ENCODE data around the gene NPIPA8. TPM values are rescaled to one million over a fixed set of nuclear protein-coding genes. Genes with fewer than 3 reads are reported as not detected.
"Not testable (repeated sequence)": the region's sequence is repeated elsewhere in the genome, so short reads cannot be mapped to it uniquely, and the experiment has no call there.

The NPIPA8 gene
- not detected in 2 replicates for total RNA-seq (2014; rRNA removed; shearing (Covaris generic))
- polyA plus RNA-seq (2015; cell fraction: cytosol; rRNA removed), result not detected in 2 replicates
- not detected in 2 replicates for polyA plus RNA-seq (2015; cell fraction: nucleus; rRNA removed)

DNA sequence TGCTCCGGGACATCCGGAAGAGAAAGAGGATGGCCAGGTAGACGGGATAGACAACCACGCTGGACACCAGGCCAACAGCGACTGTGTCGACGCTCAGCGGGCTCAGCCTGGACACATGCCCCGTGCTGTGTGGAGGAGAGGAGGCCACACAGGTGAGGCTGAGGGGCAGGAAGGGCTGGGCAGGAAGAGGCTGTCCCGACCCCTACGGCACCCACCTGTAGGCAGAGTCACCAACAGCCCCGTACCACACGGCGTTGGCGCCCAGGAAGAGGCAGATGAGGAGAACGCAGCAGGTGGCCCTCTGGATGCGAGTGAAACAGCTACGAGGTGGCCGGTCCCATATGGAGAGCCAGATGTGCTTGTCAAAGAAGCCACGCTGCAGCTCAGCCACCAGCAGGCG is at the start of gene NPIPA8:
Gene NPIPA8, minus strand, starts transcription at position 101 of the 400 bp plus-strand sequence. CDS start 4,074 bp downstream, outside the sequence.
- in situ Hi-C loops (cut with HindIII; ENCODE audit: low pct_unique_long_range_greater_than_20kb, low sequenced_read_pairs); DNase-seq (ENCODE audit: low read depth, low spot score): not testable (repeated sequence)

DNA sequence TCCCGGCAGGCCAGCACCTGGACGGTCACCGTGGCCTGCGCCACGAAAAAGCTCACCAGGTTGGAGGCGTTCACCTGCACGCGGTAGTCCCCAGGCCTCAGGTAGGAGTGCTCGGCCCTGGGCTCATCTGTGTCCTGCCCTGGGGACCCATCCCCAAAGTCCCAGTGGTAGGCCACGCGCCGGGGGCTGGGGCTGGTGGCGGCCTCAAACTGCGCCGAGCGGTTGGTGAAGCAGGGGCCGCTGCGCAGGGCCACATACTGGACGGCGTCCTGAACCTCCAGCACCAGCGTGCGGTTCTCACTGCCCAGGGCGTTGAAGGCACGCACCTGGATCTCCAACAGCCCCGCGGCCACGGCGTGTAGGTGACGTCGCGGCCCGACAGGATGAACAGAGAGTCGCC is 48.7 kb upstream of the NPIPA8 start:
- in situ Hi-C loops (cut with HindIII; ENCODE audit: low pct_unique_long_range_greater_than_20kb, low sequenced_read_pairs); DNase-seq (ENCODE audit: low read depth, low spot score): not testable (repeated sequence)

DNA sequence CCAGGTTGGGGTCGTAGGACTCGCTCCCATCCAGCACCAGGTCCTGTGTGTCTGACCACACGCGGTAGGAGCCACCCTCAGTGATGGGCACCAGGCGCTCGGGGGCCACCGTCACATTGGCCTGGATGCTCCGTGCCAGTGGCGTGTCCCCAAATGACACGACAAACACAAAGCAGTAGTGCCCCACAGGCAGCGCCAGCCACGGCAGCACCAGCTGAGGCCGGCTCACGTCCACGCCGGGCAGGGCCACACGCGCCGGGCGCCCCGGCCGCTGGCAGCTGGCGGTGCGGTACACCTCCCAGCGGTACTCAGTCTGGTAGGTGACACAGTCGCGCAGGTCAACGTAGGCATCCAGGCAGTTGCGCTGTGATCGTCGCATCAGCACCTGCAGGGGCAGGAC is 48.3 kb upstream of the NPIPA8 start:
- in situ Hi-C loops (cut with HindIII; ENCODE audit: low pct_unique_long_range_greater_than_20kb, low sequenced_read_pairs); DNase-seq (ENCODE audit: low read depth, low spot score): not testable (repeated sequence)

DNA sequence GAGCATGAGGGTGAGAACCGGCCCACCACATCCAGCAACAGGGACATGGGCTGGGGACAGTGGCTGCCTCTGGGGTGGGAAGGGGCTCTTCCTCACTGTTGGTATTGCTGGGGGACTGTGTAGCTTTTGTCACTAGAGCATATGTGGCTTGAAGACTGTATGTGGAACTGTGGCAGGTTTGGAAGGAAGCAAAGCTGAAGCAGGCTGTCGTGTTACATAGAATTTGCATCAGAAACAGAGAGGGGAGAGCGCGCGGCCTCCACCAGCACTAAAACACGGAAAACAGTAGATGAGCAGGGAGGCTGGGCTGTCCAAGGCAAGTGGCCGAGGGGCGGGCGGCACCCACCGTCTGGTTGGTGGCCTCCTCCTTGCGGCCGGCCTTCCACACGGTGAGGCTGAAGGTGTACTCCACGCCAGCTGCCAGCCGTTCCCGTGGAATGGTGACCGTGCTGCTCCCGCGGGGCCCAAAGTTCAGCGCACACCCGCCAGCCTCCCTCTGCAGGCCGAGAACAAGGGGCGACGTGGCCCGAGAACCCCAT is 47.6 kb upstream of the NPIPA8 start:
- DNase-seq (ENCODE audit: low read depth, low spot score); in situ Hi-C loops (cut with HindIII; ENCODE audit: low pct_unique_long_range_greater_than_20kb, low sequenced_read_pairs): not testable (repeated sequence)

DNA sequence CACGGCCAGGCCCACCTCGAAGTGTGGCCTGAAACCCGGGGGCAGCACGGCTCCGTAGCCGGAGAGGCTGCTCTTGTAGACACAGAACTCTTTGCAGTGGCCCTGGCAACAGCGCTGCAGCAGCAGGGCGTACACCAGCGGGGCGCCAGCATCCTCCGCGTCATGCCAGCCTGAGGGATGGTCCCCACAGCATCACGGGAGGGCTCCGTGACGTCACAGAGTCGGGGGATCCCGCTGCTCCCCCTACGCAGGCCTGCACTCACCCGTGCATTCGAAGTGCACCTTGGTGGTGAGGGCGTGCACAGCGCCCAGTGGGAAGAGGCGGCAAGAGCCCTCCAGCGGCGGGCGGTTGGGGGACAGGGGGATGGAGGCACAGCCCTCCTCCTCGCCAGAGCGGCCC is 46.2 kb upstream of the NPIPA8 start:
- DNase-seq (ENCODE audit: low read depth, low spot score); in situ Hi-C loops (cut with HindIII; ENCODE audit: low pct_unique_long_range_greater_than_20kb, low sequenced_read_pairs): not testable (repeated sequence)

DNA sequence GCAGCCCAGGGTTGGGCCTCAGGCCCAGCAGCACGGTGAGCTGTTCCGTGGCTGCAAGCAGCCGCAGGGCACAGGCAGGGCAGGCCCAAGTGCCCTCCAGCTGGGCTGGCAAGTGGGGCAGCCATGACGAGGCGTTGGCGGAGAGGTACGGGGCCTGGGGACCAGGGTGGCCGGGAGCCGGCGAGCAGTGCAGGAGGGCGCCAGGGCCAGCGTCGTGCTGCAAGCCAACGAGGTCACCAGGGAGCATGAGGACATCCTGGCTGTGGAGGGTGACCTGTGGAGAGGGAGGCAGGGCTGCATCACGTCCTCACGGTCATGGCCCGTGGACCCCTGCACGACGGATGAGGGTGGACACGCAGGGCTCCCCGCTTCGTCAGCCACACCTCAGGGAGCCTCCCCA is 11.2 kb upstream of the NPIPA8 start:
- in situ Hi-C loops (cut with HindIII; ENCODE audit: low pct_unique_long_range_greater_than_20kb, low sequenced_read_pairs); DNase-seq (ENCODE audit: low read depth, low spot score): not testable (repeated sequence)

DNA sequence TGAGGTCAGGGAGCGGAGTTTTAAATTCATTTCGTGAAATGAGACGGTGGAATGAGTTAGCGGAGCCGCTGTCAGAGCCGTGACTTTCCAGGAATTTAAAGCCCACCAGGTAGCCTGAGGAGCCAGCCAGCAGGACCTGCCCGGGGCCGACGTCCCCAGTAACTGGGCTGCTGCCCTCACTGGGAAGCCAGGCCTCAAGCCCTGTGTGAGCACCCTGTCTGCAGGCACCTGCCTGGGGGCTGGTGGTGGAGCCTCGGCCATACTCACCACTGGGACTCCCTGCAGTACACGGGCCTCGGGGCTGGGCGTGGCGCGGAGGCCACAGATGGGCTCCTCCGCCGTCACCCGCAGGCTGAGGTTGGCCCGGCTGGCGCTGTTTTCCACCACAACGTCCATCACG is 10.5 kb upstream of the NPIPA8 start:
- in situ Hi-C loops (cut with HindIII; ENCODE audit: low pct_unique_long_range_greater_than_20kb, low sequenced_read_pairs); DNase-seq (ENCODE audit: low read depth, low spot score): not testable (repeated sequence)

DNA sequence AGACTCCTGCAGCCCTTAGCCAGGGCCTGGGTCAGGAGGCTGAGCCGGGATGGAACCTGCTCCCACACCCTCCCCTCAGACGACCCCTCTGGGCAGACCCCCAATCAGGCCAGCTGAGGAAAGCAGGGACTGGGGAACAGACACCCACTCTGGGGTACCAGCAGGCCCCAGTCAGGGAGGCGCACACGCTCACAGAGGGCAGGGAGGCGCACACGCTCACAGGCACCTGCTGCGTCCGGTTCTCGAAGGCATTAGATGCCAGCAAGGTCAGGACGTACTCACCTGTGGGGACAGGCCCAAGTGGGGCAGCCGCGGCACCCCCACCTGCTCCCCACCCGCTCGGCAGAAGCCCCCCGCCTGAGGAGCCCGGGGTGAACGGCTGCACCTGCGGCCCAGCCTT is 8.1 kb upstream of the NPIPA8 start:
- DNase-seq (ENCODE audit: low read depth, low spot score); in situ Hi-C loops (cut with HindIII; ENCODE audit: low pct_unique_long_range_greater_than_20kb, low sequenced_read_pairs): not testable (repeated sequence)

DNA sequence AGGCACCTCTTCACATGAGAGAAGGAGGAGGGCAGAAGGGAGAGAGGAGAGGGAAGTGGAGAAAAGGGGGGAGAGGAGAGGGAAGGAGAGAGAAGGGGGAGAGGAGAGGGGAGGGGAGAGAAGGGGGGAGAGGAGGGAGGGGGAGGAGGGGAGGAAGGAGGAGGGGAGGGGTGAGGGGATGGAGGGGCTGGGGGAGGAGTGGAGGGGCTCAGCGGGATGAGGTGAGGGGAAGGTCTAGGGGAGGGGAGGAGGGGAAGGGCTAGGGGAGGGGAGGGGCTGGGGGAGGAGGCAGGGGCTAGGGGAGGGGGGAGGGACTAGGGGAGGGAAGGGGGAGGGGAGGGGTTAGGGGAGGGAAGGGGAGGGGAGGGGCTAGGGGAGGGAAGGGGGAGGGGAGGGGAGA is 5.5 kb upstream of the NPIPA8 start:
- DNase-seq (ENCODE audit: low read depth, low spot score); in situ Hi-C loops (cut with HindIII; ENCODE audit: low pct_unique_long_range_greater_than_20kb, low sequenced_read_pairs): not testable (repeated sequence)

DNA sequence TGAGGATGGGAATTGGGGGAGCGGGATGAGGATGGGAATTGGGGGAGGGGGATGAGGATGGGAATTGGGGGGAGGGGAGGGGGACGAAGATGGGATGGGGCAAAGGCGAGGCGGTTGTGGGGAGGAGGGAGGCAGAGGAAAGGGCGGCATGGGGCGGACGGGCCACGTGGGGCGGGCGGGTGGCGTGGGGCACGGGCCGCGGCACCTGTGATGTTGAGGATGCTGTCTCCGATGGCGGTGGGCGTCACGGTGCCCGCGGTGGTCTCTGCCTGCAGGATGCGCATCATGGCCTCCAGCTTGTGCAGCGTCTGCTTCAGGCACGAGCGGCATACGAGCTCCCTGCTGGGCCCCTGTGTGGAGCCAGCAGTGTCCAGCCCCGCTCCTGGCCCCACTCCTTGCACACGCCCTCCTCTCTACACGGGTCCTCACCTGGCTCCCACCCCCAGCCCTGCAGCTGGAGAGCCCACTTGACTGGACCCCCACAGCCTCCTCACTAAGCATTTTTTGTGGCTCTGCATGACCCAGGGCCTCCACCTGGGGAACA is 5.0 kb upstream of the NPIPA8 start:
- in situ Hi-C loops (cut with HindIII; ENCODE audit: low pct_unique_long_range_greater_than_20kb, low sequenced_read_pairs), result not testable (repeated sequence)

DNA sequence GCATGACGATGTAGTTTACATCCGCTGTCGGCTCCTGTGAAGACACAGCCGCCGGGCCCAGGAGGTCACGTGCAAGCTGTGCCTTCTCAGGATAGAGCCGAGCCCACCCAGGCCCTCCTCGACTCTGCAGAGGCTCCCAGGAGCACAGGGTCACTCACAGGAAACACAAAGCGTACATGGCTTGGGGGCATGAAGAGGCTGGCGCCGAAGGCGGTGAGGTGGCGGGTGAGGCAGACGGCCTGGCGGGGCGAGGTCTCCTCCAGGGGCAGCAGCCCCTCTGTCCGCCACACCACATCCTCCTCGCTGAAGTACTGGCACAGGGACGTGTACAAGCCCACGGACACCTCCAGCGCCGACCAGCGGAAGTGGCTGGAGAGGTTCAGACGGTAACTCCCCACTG is 2.7 kb upstream of the NPIPA8 start:
- in situ Hi-C loops (cut with HindIII; ENCODE audit: low pct_unique_long_range_greater_than_20kb, low sequenced_read_pairs); DNase-seq (ENCODE audit: low read depth, low spot score): not testable (repeated sequence)

More for the DNA sequence above, 5.0 kb upstream of the NPIPA8 start:
- not testable (repeated sequence) for DNase-seq (ENCODE audit: low read depth, low spot score)

DNA sequence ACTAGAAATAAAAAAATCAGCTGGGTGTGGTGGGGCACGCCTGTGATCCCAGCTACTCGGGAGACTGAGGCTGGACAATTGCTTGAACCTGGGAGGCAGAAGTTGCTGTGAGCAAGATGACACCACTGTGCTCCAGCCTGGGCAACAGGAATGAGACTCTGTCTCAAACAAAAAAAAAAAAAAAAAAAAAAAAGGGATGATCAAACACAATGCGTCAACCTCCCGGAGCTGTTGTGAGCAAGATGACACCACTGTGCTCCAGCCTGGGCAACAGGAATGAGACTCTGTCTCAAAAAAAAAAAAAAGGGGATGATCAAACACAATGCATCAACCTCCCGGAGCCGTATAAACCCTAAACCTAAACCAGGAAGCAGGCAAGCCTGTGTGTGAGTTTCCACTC is 24.7 kb downstream of the NPIPA8 start:
- in situ Hi-C loops (cut with HindIII; ENCODE audit: low pct_unique_long_range_greater_than_20kb, low sequenced_read_pairs); DNase-seq (ENCODE audit: low read depth, low spot score): not testable (repeated sequence)

DNA sequence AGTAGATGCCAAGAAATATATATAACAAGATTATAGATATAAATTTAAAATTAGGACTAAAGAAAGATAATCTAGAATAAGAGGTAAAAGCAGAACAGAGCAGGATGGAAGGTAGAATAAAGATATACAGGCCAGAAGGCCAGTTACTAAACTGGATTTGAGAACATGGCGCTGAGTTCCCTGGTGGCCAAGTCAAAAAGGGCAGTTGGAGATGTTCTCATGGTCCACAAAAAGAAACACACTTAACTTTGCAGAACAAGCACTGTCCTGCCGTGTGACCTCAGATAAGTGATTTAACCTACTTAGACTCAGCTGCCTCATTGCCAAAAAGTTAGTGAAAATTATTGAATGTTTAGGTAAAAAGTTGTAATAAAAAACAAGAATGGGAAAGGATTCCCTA is 27.4 kb downstream of the NPIPA8 start:
- DNase-seq (ENCODE audit: low read depth, low spot score); in situ Hi-C loops (cut with HindIII; ENCODE audit: low pct_unique_long_range_greater_than_20kb, low sequenced_read_pairs): not testable (repeated sequence)

DNA sequence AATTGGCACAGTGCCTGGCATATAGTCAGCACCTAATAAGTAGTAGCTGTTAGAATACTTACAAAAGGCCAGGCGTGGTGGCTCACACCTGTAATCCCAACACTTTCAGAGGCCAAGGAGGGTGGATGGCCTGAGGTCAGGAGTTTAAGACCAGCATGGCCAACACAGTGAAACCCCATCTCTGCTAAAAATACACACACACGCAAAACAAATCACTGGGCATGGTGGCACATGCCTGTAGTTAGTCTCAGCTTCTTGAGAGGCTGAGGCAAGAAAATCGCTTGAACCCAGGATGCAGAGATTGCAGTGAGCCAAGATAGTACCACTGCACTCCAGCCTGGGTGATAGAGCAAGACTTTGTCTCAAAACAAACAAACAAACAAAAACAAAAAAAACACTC is 29.3 kb downstream of the NPIPA8 start:
- in situ Hi-C loops (cut with HindIII; ENCODE audit: low pct_unique_long_range_greater_than_20kb, low sequenced_read_pairs); DNase-seq (ENCODE audit: low read depth, low spot score): not testable (repeated sequence)

DNA sequence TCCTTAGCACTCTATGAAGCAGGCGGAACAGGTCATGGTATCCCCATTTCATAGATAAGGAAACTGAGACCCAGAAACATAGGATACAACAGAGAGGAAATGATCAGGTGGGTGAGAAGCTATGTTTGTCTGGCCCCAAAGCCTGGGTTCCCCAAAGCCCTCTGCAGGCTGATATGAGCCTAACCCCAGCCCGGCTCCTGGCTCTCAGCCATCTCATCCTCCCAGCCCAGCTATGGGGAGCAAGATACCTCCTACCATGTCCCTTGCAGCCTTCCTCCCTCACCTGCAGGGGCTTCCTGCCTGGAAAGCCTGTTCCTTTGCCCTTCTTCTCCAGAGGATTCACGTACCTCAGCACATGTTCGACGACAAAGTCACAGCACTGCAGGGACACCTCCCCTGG is 30.5 kb downstream of the NPIPA8 start:
- in situ Hi-C loops (cut with HindIII; ENCODE audit: low pct_unique_long_range_greater_than_20kb, low sequenced_read_pairs); DNase-seq (ENCODE audit: low read depth, low spot score): not testable (repeated sequence)

DNA sequence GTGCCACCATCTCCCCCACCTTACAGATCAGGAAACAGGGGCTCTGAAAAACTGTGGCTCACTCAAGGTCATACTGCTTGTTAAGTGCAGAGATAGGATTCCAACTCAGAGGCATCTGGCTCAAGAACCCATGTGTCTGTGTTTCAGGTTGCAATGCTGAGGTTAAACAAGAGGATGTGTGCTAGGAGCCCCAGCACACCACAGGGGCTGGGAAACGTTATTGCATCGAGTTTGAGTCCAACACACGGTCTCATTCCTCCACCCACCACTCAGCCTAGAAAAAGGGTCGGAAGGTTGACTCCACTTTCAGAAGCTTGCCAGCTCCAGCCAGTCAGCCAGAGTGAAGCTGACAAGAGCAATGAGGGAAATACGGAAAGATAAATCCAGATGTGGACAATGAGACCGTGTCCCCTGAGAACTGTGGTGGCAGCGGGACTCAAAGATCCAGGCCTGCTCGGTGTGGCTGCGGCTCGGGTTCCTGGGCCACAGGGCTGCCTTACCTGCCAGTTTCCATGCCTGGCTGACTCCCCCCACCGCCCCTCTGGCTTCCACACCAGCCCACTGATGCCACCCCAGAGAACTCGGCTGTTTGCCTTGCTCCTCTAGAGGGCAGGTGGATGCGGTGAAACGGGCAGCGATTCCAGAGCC is 33.4 kb downstream of the NPIPA8 start:
- in situ Hi-C loops (cut with HindIII; ENCODE audit: low pct_unique_long_range_greater_than_20kb, low sequenced_read_pairs); DNase-seq (ENCODE audit: low read depth, low spot score): not testable (repeated sequence)

DNA sequence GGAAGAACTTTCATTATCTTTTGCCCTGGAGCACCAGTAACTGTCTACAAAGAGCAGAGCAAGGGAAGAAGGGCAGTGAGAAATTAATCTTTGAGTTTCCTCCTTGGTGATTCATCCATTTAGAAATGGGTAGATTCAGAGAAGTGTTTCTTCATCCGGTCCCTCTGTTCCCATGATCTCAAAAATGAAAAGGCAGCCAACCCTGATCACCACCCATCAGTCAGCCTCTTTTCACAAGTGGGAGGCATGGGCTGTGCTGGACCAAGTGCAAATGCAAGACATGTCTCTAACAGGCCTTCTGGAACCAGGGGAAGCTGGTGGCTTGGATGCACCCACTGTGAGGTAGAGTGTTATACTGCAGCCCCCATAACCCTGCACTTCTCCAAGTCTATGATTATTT is 38.8 kb downstream of the NPIPA8 start:
- DNase-seq (ENCODE audit: low read depth, low spot score); in situ Hi-C loops (cut with HindIII; ENCODE audit: low pct_unique_long_range_greater_than_20kb, low sequenced_read_pairs): not testable (repeated sequence)

DNA sequence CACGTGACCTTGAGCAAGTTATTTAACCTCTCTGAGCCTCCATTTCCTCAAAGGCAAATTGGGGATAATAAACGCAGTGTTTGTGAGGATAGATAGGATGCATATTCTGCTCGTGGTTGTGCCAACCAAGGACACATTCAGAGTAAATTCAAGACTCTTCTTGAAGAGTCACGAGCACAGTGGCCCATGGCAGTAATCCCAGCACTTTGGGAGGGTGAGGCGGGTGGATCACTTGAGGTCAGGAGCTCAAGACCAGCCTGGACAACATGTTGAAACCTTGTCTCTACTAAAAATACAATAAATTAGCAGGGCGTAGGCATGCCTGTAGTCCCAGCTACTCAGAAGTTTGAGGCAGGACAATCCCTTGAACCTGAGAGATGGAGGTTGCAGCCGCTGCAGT is 39.6 kb downstream of the NPIPA8 start:
- DNase-seq (ENCODE audit: low read depth, low spot score); in situ Hi-C loops (cut with HindIII; ENCODE audit: low pct_unique_long_range_greater_than_20kb, low sequenced_read_pairs): not testable (repeated sequence)

DNA sequence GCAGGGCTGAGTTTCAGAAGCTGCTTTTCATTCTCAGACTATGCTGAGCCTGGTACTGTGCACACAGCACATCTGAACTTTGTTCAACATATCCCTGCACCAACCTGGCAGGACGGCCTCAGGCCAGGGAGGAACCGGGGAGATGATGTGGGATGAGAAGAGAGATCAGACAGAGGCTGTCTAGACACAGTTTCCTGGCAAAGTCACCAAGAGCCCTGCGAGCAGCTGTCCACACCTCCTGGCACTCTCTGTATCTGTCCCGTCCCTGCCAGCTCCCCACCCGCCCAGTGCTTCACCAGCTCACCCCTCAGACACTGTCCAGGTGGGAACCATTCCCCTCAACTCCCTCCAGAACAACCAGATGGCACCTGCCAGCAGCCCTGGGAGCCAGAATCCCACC is 42.2 kb downstream of the NPIPA8 start:
- DNase-seq (ENCODE audit: low read depth, low spot score); in situ Hi-C loops (cut with HindIII; ENCODE audit: low pct_unique_long_range_greater_than_20kb, low sequenced_read_pairs): not testable (repeated sequence)
